ENCODE measurements around the gene P2RY12.

DNA sequence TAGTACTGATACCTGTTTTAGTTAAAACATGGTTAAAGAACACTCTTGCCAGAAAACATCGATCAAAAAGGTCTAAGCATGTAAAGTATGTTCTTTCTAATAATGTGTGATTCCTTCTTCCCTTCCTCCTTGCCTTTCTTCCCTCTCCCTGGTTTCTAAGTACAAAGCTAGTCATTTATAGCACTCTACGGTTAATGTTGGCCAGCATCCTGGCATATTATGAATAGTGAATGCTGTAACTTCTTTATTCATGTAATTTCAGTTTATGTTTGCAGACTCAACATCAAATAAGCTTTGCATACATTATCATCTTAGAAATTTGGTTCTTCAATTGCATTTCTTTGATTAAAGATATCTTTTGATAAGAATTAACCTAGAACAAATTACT, 27.1 kb downstream of the P2RY12 start:
- TF ChIP-seq, protein P1, sequence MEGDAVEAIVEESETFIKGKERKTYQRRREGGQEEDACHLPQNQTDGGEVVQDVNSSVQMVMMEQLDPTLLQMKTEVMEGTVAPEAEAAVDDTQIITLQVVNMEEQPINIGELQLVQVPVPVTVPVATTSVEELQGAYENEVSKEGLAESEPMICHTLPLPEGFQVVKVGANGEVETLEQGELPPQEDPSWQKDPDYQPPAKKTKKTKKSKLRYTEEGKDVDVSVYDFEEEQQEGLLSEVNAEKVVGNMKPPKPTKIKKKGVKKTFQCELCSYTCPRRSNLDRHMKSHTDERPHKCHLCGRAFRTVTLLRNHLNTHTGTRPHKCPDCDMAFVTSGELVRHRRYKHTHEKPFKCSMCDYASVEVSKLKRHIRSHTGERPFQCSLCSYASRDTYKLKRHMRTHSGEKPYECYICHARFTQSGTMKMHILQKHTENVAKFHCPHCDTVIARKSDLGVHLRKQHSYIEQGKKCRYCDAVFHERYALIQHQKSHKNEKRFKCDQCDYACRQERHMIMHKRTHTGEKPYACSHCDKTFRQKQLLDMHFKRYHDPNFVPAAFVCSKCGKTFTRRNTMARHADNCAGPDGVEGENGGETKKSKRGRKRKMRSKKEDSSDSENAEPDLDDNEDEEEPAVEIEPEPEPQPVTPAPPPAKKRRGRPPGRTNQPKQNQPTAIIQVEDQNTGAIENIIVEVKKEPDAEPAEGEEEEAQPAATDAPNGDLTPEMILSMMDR (conservative IDR thresholded peaks at IDR 0.05 in 1 of 2, IDR thresholded peaks at IDR 0.05 in 1 of 2; ENCODE audit: low read depth in 1 of 2, low read length in 2 of 2), result no peak
- TF ChIP-seq EZH2 (IDR thresholded peaks at IDR 0.05; ENCODE audit: low read length, missing control alignments), result no peak

All from fibroblast of lung (primary cell).